H9 (cell line): ENCODE results near the gene CTRB2. TPM values are rescaled to one million over a fixed set of nuclear protein-coding genes. Genes with fewer than 3 reads are reported as not detected.

Experiments used
- DNase-seq: peaks from one replicate; pipeline ENCODE4 v3.0.0-alpha.2; 2017
- H2AFZ ChIP-seq: one replicate; pipeline ENCODE4 v1.6.1; 2013; ENCODE audit warnings: mild to moderate bottlenecking, low read length, control low read depth, moderate library complexity
- H2AK5ac ChIP-seq: 2 replicates; pipeline ENCODE4 v1.6.1; 2013; ENCODE audit warnings: low read length, control low read depth, mixed read lengths; ENCODE audit not compliant: insufficient read length
- H2BK120ac ChIP-seq: one replicate; pipeline ENCODE4 v1.6.1; 2013; ENCODE audit warnings: low read depth, mild to moderate bottlenecking, low read length, control low read depth, inconsistent platforms; ENCODE audit not compliant: poor library complexity, severe bottlenecking
- H2BK12ac ChIP-seq: 2 replicates; pipeline ENCODE4 v1.6.1; 2013; ENCODE audit warnings: low read length, control low read depth, mixed read lengths, low read depth; ENCODE audit not compliant: insufficient read length
- H2BK15ac ChIP-seq: 2 replicates; pipeline ENCODE4 v1.6.1; 2013; ENCODE audit warnings: low read depth, low read length, control low read depth
- H2BK20ac ChIP-seq: one replicate; pipeline ENCODE4 v1.6.1; 2013; ENCODE audit warnings: low read depth, mild to moderate bottlenecking, low read length, control low read depth, inconsistent platforms; ENCODE audit not compliant: poor library complexity, severe bottlenecking
- H2BK5ac ChIP-seq: 2 replicates; pipeline ENCODE4 v1.6.1; 2013; ENCODE audit warnings: low read length, control low read depth, mixed read lengths; ENCODE audit not compliant: insufficient read length
- H3K14ac ChIP-seq: 2 replicates; pipeline ENCODE4 v1.6.1; 2013; ENCODE audit warnings: low read length, control low read depth; ENCODE audit not compliant: insufficient read depth
- H3K18ac ChIP-seq: 2 replicates; pipeline ENCODE4 v1.6.1; 2013; ENCODE audit warnings: low read depth, mild to moderate bottlenecking, mixed read lengths, low read length, control low read depth; ENCODE audit not compliant: insufficient read length
- H3K23ac ChIP-seq: 2 replicates; pipeline ENCODE4 v1.6.1; 2013; ENCODE audit warnings: low read length, control low read depth, mixed read lengths, low read depth; ENCODE audit not compliant: insufficient read length
- H3K23me2 ChIP-seq: 2 replicates; pipeline ENCODE4 v1.6.1; 2013; ENCODE audit warnings: low read depth, mild to moderate bottlenecking, mixed read lengths, low read length, control low read depth; ENCODE audit not compliant: insufficient read length, poor library complexity, severe bottlenecking
- H3K27ac ChIP-seq: 2 replicates; pipeline ENCODE4 v1.5.1; 2013; ENCODE audit warnings: low read length, control low read depth, mixed read lengths, low read depth; ENCODE audit not compliant: insufficient read length
- H3K27me3 ChIP-seq: 2 replicates; pipeline ENCODE4 v1.6.1; 2013; ENCODE audit warnings: low read length, control low read depth, inconsistent platforms; ENCODE audit not compliant: insufficient read depth
- H3K4ac ChIP-seq: 2 replicates; pipeline ENCODE4 v1.6.1; 2013; ENCODE audit warnings: low read depth, mild to moderate bottlenecking, control low read depth, inconsistent platforms, low read length, moderate library complexity
- H3K4me1 ChIP-seq: 2 replicates; pipeline ENCODE4 v1.6.1; 2013; ENCODE audit warnings: low read length, control low read depth, inconsistent platforms; ENCODE audit not compliant: insufficient read depth
- H3K4me2 ChIP-seq: 2 replicates; pipeline ENCODE4 v1.6.1; 2013; ENCODE audit warnings: low read length, control low read depth, mixed read lengths; ENCODE audit not compliant: insufficient read length, insufficient read depth
- H3K56ac ChIP-seq: 2 replicates; pipeline ENCODE4 v1.6.1; 2013; ENCODE audit warnings: low read depth, mild to moderate bottlenecking, mixed read lengths, low read length, control low read depth; ENCODE audit not compliant: insufficient read length
- H3K79me1 ChIP-seq: 2 replicates; pipeline ENCODE4 v1.6.1; 2013; ENCODE audit warnings: low read depth, mild to moderate bottlenecking, moderate library complexity, low read length, control low read depth, inconsistent platforms; ENCODE audit not compliant: insufficient read depth, poor library complexity, severe bottlenecking
- H3K79me2 ChIP-seq: 2 replicates; pipeline ENCODE4 v1.6.1; 2013; ENCODE audit warnings: low read length, control low read depth, inconsistent platforms; ENCODE audit not compliant: insufficient read depth
- H3K9ac ChIP-seq: 2 replicates; pipeline ENCODE4 v1.6.1; 2013; ENCODE audit warnings: low read length, control low read depth, mixed read lengths; ENCODE audit not compliant: insufficient read length; ENCODE audit errors: extremely low read depth
- H3K9me3 ChIP-seq: one replicate; pipeline ENCODE4 v1.6.1; 2013; ENCODE audit warnings: low read depth, low read length, inconsistent platforms; ENCODE audit not compliant: control insufficient read depth
- H3T11ph ChIP-seq: one replicate; pipeline ENCODE4 v1.6.1; 2013; ENCODE audit warnings: mild to moderate bottlenecking, low read length, control low read depth, inconsistent platforms
- H4K20me1 ChIP-seq: one replicate; pipeline ENCODE4 v1.6.1; 2013; ENCODE audit not compliant: control insufficient read depth, insufficient read length, insufficient read depth
- H4K5ac ChIP-seq: 2 replicates; pipeline ENCODE4 v1.6.1; 2013; ENCODE audit warnings: low read depth, mild to moderate bottlenecking, mixed read lengths, low read length, control low read depth; ENCODE audit not compliant: insufficient read length
- H4K8ac ChIP-seq: replicated peaks from 2 replicates; pipeline ENCODE4 v1.6.1; 2013; ENCODE audit warnings: low read length, control low read depth, mixed read lengths, low read depth; ENCODE audit not compliant: insufficient read length
- H4K91ac ChIP-seq: 2 replicates; pipeline ENCODE4 v1.6.1; 2013; ENCODE audit warnings: low read depth, mild to moderate bottlenecking, moderate library complexity, mixed read lengths, low read length, control low read depth; ENCODE audit not compliant: insufficient read length
- H3K27ac Mint-ChIP-seq, 3 experiments: 2 replicates in 2 of 3; 3 replicates in 1 of 3; pipeline ENCODE4 v1.8.0; 2020 to 2021; ENCODE audit warnings: mixed read lengths in 3 of 3, mild to moderate bottlenecking in 1 of 3, moderate library complexity in 1 of 3
- H3K27me3 Mint-ChIP-seq: 2 replicates; pipeline ENCODE4 v1.8.0; 2021; ENCODE audit warnings: low read depth, mild to moderate bottlenecking, moderate library complexity, mixed read lengths
- H3K36me3 Mint-ChIP-seq, 3 experiments: 2 replicates in 2 of 3; 3 replicates in 1 of 3; pipeline ENCODE4 v1.8.0; 2020 to 2021; ENCODE audit warnings: low read depth in 3 of 3, mixed read lengths in 3 of 3; ENCODE audit not compliant: insufficient read depth in 1 of 3
- H3K4me1 Mint-ChIP-seq, 2 experiments: 2 replicates each; pipeline ENCODE4 v1.8.0; 2020; ENCODE audit warnings: mixed read lengths in 2 of 2
- H3K4me3 Mint-ChIP-seq, 2 experiments: 2 replicates in 1 of 2; 3 replicates in 1 of 2; pipeline ENCODE4 v1.8.0; 2020 to 2021; ENCODE audit warnings: mild to moderate bottlenecking in 2 of 2, mixed read lengths in 2 of 2, moderate library complexity in 1 of 2
- H3K9me3 Mint-ChIP-seq, 2 experiments: 2 replicates in 1 of 2; 3 replicates in 1 of 2; pipeline ENCODE4 v1.8.0; 2020; ENCODE audit warnings: mild to moderate bottlenecking in 2 of 2, mixed read lengths in 2 of 2, moderate library complexity in 1 of 2
- CTCF ChIP-seq: fragments of 200-600 bp; sonication (generic); conservative IDR thresholded peaks from 3 replicates; pipeline ENCODE4 v1.8.0; 2021; ENCODE audit warnings: antibody characterized with exemption, mild to moderate bottlenecking
- WGBS: extraction: QIAGEN DNeasy Blood & Tissue Kit; methylation state at CpG from one replicate; pipeline ENCODE4 v1.1.7; 2013; ENCODE audit warnings: missing lambda C conversion rate, low lambda C conversion rate, mixed read lengths; ENCODE audit not compliant: insufficient read length; ENCODE audit errors: extremely low coverage; 5-methylcytosine and 5-hydroxymethylcytosine counted together
- total RNA-seq: library from RNA; stranded (reverse); gene quantifications from 2 replicates; pipeline ENCODE4 v1.2.1, GENCODE V29; 2021

CTRB2 gene
- total RNA-seq, 1 experiment from 2014 or later = not detected

GRCh38 chr16:75235721-75236193, 28.8 kb upstream of the CTRB2 start:
- H3K9me3 ChIP-seq = no peaks in the 10 kb centered on the region
- H3K79me1 ChIP-seq = no peaks in the 10 kb centered on the region
- TF ChIP-seq CTCF = no peak
- H3K4ac ChIP-seq = no peak overlapping the region
- H4K5ac ChIP-seq = no peak overlapping the region
- H4K8ac ChIP-seq = no peak overlapping the region
- H3K27ac ChIP-seq = no peak overlapping the region
- H3K27me3 ChIP-seq = no peaks in the 10 kb centered on the region
- no peak overlapping the region for H4K91ac ChIP-seq
- H2BK5ac ChIP-seq = no peak overlapping the region
- no peak overlapping the region for H2BK15ac ChIP-seq
- DNase-seq = no peak
- H3K14ac ChIP-seq = no peak overlapping the region; the same call in 1 of the 2 replicates
- no peak overlapping the region for H2BK12ac ChIP-seq
- Mint-ChIP-seq H3K27me3 (no peaks in the 10 kb centered on the region), H3K27ac (no peak overlapping the region; a peak in 3 of 7 replicates), H3K4me1 (peaks cover 6 to 21% of the 10 kb centered on the region in 2 experiments), H3K4me3 (no peak overlapping the region), H3K9me3 (no peaks in the 10 kb centered on the region), H3K36me3 (peaks cover 27 to 59% (median 51%) of the 10 kb centered on the region in 3 experiments; a peak in 6 of 7 replicates)
- no peak overlapping the region for H2AFZ ChIP-seq
- H3K23me2 ChIP-seq = no peaks in the 10 kb centered on the region
- H2BK20ac ChIP-seq = no peak overlapping the region
- H3K4me2 ChIP-seq = no peak overlapping the region
- H3T11ph ChIP-seq = no peak overlapping the region
- no peak overlapping the region for H2BK120ac ChIP-seq
- H3K4me1 ChIP-seq = no peaks in the 10 kb centered on the region
- no peak overlapping the region for H3K56ac ChIP-seq
- H4K20me1 ChIP-seq = no peaks in the 10 kb centered on the region
- peaks cover 6% of the 10 kb centered on the region; the same call in 1 of the 2 replicates for H3K79me2 ChIP-seq
- H3K18ac ChIP-seq = no peak overlapping the region
- no CpG with 5 or more reads among the region's 34 CpGs for WGBS
- no peak overlapping the region for H3K9ac ChIP-seq
- H3K23ac ChIP-seq = no peak overlapping the region
- H2AK5ac ChIP-seq = no peak overlapping the region
